ENCODE results near the gene SLC35A5.

Gene SLC35A5

DNA sequence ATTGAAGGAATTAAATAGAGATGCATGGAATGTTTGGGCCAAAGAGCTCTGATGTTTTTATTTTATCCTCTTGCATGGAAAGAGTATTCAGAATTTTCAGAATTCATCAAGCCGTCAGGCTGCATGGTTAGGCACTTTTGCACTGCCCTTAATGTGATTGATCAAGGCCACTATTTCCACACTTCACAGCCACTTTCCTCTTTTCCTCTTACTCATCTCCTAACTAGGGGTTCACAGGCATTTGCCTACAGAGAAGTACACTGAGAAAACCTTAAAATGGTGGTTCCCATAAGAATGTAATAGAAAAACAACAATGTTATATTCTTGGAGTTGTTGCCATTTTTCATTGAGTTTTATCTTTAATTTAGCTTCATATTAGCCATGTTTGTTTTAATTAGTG is 10.9 kb downstream of the SLC35A5 start:
- DNase-seq (ENCODE audit: low spot score) = no peak

DNA sequence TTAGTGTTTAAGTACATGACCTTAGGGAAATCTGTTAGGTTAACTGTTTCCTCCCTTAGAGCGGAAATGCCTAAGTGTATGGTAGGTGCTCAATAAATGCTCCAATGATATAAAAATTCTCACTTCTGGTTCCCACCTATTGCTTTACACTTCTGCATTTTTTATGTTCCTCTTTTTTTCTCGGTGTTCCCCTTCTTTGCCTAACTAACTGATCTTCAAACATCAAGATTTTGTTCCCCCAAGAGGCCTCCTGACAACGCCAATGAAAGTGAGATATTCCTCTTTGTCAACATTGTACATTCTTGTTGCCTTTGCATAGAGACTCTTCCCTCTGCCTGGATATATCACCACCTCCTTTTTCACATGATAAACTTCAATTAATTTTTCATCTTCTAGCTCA is 17.4 kb downstream of the SLC35A5 start:
- no peak for DNase-seq (ENCODE audit: low spot score)

DNA sequence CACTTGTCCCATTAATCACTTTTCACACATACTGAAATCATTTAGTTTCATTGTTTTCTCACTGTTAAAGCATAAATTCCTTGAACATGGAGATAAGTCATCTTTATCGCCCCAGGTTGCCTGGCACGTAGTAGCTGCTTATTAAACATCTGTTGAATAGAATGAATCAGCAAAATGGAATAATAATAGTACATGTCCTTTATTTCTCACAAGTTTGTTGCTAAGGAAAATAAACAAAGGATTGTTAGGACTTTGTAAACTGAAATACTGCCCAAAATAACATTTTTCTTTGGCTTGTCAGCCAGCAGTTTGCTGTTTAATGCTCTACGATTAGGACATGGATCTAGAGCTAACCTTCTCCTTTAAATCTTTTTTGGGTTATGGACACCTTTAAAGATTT is 17.9 kb downstream of the SLC35A5 start:
- DNase-seq (ENCODE audit: low spot score) = no peak

DNA sequence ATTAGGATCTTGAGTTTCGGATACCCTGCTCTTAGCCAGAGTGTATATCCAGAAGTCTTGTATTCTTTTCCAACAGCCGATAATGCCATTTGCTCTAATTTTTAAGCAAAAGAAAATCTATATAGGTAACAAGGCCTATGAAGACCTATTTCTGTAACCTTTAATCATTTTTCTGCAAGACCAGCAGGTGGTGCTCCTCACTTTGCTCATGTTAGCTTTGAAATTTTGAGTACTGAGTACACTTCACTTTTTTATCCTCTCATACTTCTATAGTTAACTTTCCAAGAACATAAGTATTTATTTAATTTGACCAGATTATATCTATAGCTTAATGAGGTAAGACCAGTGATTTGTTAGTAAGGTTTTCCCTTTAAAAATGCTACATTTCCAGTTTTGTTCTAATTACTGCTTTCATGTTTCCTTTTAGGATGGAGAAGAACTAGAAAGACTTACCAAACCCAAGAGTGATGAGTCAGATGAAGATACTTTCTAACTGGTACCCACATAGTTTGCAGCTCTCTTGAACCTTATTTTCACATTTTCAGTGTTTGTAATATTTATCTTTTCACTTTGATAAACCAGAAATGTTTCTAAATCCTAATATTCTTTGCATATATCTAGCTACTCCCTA is 20.5 kb downstream of the SLC35A5 start:
- DNase-seq (ENCODE audit: low spot score) = no peak

DNA sequence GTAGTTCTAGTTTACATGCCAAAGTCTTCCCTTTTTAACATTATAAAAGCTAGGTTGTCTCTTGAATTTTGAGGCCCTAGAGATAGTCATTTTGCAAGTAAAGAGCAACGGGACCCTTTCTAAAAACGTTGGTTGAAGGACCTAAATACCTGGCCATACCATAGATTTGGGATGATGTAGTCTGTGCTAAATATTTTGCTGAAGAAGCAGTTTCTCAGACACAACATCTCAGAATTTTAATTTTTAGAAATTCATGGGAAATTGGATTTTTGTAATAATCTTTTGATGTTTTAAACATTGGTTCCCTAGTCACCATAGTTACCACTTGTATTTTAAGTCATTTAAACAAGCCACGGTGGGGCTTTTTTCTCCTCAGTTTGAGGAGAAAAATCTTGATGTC is 21.3 kb downstream of the SLC35A5 start:
- DNase-seq (ENCODE audit: low spot score) = no peak

DNA sequence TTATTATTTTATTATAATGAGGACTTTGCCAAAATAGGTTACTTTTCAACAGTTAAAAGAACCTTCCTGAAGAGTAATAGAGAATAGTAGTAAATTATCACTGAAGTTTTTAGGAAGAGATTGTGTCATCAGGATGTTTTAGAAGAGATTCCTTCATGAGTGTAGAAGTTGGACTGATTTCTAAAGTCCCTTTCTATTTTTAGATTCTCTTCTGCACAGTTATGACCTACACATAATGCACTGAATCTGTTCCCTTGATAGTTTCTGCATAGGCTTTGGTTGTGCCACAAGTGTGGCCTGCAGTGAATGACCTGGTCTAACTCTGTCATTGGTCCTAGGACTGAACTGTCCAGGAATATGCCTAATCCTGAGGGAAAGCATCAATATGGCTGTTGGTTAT is 23.9 kb downstream of the SLC35A5 start:
- no peak for DNase-seq (ENCODE audit: low spot score)

DNA sequence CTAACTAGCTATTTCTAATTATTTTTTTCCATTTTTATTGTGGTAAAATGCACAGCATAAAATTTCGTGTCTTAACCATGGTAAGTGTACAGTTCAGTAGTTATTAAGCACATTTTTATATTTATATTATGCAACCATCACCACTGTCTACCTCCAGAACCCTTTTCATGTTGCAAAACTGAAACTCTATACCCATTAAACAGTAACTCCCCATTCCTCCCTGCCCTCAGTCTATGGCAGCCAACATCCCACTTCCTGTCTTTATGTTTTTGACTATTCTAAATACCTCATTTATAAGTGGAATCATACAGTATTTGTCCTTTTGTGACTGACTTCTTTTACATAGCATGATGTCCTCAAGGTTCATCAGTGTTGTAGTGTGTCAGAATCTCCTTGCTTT is 25.5 kb downstream of the SLC35A5 start:
- DNase-seq (ENCODE audit: low spot score) = no peak

DNA sequence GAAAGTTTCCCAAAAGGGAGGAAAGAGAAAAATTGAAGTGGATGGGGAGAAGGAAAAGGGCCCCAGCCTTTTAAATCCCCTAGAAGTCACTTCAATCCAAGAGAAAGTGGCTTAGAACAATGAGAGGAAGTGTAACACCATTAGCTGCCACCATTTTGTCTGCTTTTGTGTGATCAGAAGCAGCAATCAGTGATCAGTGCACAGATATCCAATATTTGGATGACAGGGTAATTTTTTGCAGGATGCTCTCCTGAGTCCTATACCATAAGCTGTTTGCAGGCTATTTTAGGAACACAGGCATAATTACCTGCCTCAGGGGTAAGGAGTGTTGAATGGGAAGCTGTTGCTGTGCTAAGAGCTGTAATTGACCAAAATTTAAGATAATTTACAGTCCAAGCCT is 31.4 kb downstream of the SLC35A5 start:
- DNase-seq (ENCODE audit: low spot score) = no peak

DNA sequence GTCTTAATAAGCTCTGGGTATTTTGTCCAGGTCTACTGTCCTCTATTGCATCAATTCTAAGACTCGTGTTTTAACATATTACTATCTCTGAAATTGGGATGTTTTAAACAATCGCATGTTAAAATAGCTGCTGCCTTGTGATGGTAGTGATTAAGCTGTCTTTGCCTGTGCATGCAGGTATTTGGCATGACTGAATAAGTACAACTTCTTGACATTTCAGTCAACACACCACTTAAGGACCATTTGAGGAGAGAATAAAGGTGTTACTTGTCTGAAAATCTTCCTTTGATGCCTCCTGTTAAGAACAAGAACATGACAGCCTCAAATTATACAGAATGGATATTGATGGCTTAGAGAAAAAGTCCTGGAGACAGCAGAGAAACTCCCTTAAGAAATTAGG is 33.0 kb downstream of the SLC35A5 start:
- no peak for DNase-seq (ENCODE audit: low spot score)

DNA sequence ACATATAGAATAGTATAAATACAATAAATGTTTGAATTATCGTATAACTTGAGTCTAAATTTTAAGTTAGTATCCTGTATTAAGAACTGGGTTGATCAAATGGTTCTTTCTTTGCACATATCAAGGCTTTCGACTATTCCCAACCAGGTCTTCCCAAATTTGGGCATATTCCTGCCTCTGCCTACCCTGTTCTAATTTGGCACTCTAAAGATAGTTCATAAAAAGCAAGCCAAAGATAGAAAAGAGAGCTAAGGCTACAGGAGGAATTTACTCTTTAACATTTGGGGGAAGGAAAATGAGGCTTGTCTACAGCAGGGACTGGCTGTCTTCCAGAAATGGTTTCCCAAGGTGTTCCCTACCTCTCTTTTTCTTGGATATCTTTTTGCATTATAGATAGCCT is 36.1 kb downstream of the SLC35A5 start:
- no peak for DNase-seq (ENCODE audit: low spot score)

DNA sequence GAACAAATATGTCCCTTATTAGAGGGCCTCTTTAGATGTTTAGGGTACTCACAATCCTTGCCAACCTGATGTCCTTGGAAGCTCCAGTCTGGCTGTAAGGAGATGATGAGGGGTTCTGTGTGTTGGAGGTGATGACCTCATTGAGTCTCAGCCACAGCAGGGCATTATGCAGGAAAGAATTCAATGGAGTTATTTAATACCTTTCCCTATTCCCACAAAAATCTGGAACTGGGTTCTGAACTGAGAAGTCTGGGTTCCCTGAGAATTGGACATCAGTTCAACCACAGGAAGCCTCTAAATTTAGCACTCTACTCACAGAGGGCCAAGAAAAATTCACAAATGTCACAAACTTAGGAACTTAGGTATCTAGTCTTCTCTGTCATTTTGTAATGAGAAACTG is 36.9 kb downstream of the SLC35A5 start:
- no peak for DNase-seq (ENCODE audit: low spot score)

DNA sequence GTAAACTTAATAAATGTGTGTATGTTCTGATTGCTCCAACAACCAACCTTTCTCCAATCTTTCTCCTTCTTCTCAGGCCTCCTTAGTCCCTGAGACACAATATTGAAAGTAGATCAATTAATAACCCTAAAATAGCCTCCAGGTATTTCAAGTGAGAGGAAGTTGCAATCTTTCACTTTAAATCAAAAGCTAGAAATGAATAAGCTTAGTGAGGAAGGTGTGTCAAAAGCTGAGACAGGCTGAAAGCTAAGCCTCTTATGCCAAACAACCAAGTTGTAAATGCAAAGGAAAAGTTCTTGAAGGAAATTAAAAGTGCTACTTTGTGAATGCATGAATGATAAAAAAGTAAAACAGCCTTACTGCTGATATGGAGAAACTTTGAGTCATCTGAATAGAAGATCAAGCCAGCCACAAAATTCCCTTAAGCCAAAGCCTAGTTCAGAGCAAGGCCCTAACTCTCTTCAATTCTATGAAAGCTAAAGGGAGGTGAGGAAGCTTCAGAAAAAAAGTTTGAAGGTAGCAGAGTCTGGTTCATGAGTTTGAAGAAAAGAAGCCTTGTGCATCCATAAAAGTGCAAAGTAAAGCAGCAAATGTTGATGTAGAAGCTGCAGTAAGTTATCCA is 40.5 kb downstream of the SLC35A5 start:
- DNase-seq (ENCODE audit: low spot score) = no peak

DNA sequence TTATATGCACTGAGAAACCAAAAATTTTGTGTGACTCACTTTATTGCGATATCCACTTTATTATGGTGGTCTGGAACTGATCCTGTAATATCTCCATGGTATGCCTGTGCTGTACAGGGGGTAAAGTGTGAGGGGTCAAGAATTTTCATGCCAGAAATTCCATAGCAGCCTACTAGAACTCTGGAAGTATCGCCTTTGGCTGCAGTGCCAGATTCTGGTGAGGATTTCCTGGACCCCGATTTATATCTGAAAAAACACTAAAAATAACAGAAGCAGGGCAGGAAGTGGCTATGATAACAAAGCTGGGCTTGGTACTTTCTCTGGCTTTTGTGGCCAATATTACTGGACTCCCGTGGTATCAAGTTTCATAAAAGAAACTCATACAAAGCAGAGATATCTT is 42.7 kb downstream of the SLC35A5 start:
- DNase-seq (ENCODE audit: low spot score) = no peak

DNA sequence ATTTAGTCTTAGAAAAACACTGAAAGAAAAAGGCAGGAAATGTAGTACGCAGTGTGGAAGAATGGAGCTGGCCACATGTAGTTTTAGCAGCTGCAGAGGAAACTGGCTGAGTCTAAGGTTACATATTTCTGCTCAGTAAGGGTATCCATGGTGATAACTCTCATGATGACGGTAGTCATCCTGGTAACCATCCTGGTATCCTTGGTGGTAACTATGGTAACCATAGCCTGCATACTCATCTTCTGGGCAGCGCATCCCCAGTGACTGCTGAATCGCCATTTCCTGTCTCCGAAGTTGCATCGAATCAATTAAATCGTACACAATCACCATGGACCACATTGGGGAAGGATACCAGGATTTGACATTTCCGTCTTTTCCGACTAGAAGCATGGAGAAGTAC is 43.4 kb downstream of the SLC35A5 start:
- no peak for DNase-seq (ENCODE audit: low spot score)

DNA sequence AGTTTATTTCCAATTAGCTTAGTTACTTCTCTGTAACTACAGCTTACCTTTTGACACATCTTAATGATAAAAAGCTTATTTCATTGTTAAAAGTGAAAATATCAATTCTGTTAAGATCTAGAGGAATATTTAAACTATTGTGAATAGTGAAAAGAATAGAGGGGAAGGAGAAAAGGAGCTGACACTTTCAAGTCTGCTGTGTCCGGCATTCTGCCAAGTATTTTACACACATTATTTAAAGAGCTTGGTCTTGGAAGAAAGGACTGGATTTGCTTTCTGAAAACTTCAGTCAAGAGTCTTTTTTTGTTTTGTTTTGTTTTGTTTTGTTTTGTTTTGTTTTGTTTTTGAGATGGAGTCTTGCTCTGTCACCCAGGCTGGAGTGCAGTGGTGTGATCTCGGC is 44.3 kb downstream of the SLC35A5 start:
- DNase-seq (ENCODE audit: low spot score) = no peak

DNA sequence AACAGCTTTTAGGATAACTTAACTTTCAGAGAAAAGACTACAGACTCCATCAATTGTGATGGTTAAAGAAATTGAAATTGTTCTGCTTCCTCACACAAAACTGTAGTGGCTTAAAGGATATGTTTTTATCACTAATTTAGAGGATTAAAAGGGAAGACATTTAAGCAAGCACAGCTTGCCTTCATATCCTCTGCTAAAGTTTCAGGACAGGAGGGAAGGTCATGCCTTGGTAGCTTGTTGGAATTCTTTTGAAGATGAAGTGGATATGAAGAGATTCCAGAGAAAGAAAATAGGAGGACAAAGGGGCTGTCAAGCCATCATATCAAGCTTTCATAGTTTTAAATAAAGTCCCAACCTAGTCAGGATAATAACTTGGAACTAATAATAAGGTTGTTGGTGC is 46.0 kb downstream of the SLC35A5 start:
- DNase-seq (ENCODE audit: low spot score) = no peak

DNA sequence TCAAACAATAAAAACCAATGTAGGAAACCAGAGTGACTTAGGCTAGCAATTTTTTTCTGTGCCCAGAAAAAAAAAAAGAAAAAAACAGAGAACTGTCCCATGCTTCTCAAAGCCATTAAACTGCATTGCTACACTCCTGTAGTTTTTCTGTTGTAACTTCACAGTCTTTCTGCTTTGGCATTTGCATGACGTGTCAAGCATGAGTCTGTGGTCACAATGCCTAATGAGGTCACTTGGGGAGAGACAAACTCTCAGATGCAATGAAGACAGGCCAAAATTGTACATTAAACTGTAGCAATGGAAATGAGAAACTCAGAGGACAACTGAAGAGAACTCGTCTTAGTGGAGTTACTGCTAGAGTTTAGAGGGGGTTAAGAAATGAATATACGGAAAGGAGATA is 48.3 kb downstream of the SLC35A5 start:
- DNase-seq (ENCODE audit: low spot score) = no peak

DNA sequence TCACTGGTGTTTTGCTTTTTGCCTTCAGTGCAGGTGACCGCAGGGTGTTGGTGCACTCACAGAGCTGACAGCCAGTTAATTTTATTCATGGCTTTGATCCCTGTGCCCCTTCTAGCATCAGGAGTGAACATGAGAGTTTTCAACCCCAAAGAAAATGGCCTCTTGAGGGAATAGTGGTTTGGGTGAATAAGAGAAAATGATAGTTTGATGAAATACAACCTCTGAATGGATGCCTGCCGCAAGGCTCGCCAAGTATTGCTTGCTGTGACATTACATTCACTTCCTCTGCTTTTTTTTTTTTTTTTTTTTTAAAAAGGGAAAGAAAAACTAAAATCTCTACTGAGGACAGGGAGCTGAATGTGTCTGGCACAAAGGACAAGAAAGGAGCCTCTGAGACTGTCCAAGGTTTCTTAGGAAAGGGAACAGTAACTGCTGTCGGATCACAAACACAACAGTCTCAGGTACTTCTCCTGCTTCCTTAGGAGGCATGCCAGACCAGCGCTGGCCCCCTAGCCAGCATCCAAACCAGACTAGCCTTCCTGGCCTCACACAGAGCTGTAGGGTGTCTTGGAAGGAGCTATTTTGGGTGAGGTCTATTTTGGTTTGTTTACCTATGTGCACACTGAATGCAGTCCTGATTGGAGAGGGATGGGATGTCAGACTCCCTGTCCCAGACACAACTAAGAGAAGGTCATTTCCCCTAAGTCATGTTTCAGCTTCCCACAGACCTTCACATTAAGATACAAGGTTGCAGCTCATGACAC is 50.1 kb downstream of the SLC35A5 start:
- no peak for DNase-seq (ENCODE audit: low spot score)

DNA sequence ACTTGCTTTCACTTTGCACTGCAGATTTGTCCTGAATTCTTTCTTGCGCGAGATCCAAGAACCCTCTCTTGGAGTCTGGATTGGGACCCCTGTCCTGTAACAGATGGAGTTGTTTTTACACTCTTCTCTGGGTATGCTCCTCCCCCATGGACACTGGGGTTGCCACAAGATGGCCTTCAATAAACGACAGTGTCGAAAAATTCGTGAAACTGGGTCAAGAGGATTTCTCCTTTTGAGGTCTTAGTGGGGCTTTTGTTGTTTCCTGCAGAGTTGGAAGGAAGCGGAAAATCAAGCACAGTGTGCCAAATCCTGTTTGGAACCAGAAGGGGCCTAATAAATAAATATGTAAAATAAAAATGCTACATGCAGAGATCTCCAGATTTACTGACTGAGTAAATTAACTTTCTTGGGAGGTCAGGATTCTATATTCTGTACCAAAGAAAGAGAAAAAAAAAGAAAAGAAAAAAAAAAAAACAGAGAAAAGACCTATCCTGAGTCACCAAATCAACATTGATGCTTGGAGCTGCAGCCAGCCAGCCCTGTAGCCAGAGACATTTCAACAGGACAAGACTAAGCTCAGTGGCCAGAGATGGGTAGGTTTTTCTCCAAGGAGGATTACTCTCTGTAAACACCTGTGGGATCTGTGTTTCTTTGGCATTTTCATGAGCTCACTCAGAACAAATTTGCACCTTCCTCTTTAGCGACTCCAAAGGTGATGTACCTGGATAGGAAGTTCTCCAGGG is 54.3 kb downstream of the SLC35A5 start:
- DNase-seq (ENCODE audit: low spot score) = no peak

DNA sequence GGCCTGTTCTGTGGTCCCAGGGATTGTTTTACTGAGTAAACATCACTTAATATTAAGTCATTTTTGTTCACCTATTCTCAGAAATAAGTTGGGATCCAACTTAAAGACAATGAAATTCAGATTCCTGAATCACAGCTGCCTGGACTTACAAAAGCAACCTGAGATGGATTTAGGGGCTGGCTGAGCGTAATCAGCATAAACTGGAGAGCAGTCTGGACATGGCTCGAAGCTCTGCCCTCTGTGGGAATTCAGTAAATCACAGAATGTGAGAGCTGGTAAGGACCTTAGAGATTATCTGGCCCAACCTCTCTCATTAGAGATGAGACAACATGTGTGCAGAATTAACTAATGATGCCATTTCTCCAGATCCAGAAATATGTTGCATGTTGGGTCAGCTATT is 55.4 kb downstream of the SLC35A5 start:
- DNase-seq (ENCODE audit: low spot score) = no peak

DNA sequence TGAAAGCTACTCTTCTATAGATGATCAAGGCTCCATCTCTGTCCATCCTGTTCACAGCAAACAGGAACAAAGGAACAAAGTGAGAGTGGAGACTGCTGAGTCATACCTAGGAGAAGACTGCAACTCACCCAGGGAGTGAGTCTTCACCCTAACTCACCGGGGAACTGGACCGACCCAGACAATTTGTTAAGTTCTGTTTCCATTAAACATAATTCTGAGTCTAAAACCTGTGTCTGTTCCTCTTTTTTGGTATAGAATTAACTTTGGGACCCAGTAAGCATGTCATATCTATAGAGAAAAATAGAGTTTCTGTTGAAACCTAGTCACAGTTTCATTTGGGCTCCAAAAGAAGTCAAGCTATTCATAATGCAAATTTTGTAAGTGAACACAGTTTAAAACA is 57.5 kb downstream of the SLC35A5 start:
- DNase-seq (ENCODE audit: low spot score) = no peak

DNA sequence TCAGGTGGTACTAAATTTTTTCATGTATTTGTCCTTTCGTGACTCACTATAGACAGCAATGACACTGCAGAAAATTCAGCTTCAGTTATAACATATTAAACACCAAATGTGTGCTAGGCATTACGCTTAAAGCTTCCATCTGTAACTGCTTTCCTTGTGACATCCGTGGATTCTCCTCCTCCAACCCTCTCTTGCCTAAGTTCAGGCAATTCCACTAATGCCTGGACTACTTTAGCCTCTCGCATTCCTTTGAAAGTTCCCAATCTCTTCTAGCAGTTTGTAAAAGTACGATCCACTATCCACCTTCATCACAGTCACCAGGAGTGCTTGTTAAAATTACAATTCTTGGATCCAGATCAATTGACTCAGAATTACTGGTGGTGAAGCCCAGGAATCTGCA is 61.4 kb downstream of the SLC35A5 start:
- DNase-seq (ENCODE audit: low spot score) = no peak

DNA sequence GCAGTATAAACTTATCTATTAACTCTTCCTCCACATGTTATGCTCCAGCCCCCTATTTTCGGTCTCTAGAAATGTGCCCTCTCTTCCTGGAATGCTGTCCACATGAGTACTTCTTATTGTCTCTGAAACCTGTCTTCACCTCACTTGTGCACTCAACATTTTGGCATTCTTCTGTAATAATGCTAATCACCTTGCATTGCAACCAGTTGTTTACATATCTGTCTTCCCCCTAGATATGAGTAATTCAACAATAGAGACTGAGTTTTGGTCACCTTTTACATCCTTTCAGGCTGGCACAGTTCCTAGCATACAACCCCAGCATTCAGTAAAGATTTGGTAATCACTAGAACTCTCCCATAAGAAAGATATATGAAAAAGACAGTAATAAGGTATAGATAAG is 61.9 kb downstream of the SLC35A5 start:
- DNase-seq (ENCODE audit: low spot score) = no peak

Data from iPS-NIHi11 (cell line).